HG03135 (cell line): ENCODE data around the gene ZNF410.
"Not testable (repeated sequence)": the region's sequence is repeated elsewhere in the genome, so short reads cannot be mapped to it uniquely, and the experiment has no call there.

Source experiments
- ATAC-seq: cut with Tn5 transposase; IDR thresholded peaks from one replicate; pipeline ENCODE4 v1.9.1; 2021; ENCODE audit warnings: mild to moderate bottlenecking, moderate library complexity; ENCODE audit not compliant: unreplicated experiment

The ZNF410 gene

DNA sequence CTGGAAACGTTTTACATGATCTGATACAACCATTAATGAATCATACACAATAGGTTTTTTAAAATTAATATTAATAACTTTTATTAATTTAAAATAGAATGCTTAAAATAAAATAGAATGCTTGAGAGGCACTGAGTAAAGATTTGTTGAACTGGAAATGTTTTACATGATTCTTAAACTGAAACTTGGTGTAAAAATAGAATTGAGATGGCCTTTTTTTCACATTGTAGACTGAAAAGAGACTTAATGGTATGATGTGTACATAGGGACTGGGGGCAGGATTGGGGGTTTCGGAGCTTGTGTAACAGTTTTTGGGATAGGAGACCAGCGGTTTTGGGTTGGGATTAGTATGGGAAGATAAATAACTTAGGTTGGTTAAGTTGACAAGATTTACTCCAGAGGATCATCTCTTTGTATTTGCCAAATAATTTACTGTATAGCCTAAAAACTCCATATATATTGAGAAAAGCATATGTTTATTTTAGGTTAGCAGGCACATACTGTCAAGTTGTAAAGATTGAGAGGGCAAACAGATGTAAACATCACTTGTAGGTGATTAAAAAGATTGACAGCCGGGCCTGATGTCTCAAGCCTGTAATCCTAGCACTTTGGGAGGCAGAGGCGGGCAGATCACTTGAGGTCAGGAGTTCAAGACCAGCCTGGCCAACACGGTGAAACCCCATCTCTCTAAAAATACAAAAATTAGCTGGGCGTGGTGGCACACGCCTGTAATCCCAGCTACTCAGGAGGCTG is 2.0 kb upstream of the ZNF410 start:
- no peak for ATAC-seq

- no peak for ATAC-seq
Measured at GRCh38 chr14:73887318-73887616, 608 bp downstream of the ZNF410 start.

- ATAC-seq = no peak
Measured at GRCh38 chr14:73887694-73888459, 1.2 kb downstream of the ZNF410 start.

- ATAC-seq = no peak
Measured at GRCh38 chr14:73888460-73888725, 1.7 kb downstream of the ZNF410 start.

DNA sequence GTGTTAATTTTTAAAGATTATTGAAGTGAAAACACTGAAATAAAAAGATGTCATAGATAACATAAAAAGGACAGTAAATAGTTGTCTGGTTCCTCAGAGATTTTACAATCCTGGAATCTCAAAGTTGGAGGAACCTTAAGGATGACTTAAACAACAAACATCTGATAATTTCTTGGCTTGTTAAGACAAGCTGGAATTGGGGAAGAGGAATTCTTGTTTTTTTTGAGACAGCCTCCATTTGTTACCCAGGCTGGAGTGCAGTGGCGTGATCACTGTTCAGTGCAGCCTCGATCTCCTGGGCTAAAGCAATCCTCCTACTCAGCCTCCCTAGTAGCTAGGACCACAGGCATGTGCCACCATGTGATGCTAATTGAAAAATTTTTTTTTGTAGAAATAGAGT is 2.3 kb downstream of the ZNF410 start:
- no peak for ATAC-seq

- no peak for ATAC-seq
Measured at GRCh38 chr14:73889376-73889775, 2.7 kb downstream of the ZNF410 start.

- not testable (repeated sequence) for ATAC-seq
Measured at GRCh38 chr14:73894180-73894687, 7.6 kb downstream of the ZNF410 start.

DNA sequence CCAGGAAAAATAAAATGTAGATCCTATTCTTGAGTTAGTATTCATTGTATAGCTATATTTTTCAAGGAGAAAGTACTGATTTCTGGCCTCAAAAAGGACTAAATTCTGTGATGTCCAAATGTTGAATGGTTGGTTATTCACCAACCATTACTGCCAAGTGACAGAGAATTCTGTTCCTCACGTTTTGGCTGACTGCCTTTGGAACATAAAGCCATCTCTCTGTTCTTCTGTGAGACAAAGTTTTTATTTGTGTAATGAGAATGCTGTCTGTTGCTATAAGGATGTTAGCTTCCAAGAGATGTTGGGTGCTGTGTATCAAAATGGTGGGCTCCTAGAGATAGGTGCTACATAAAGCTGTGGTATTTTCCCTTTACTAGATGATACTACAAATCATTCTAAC is 9.3 kb downstream of the ZNF410 start:
- no peak for ATAC-seq

DNA sequence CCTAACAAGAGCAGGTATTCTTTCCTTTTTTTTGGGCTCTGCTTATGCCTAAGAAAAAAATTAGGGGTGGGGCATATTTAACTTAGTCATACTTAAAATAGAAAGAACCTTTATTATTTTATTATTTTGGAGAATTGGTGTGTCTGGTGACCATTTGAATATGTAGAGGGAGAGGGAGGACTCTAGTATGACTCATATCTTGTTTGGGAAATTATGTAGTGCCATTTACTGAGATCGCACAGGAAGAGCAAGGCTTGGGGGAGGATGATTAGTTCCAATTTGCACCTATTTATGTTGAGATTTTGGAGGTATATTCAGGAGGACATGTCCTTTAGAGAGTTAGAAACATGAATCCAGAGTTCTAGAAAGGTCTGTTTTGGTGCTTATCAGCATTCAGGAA is 9.9 kb downstream of the ZNF410 start:
- ATAC-seq = no peak

GRCh38 chr14:73903028-73903427 is 16.4 kb downstream of the ZNF410 start:
- no peak for ATAC-seq

- no peak for ATAC-seq
Measured at GRCh38 chr14:73909681-73910080, 23.0 kb downstream of the ZNF410 start.

DNA sequence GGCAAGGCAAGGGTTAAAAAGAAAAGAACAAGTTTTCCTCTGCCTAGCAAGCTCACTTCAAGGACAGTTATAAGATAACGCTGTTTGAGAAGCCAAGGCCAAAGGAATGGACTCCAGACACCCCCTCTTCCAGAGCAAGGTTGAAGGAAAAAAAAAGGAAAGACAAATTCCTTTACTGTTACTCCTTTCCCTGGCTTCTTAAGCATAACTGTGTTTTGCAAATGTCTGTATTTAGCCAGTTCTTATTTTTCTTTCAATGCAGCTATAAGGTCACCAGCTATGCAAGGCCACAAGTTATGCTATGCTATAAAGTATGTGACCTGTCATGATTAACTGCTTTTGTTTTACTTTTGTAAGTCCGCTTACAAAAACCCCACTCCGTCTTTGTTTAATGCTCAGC is 26.6 kb downstream of the ZNF410 start:
- no peak for ATAC-seq

DNA sequence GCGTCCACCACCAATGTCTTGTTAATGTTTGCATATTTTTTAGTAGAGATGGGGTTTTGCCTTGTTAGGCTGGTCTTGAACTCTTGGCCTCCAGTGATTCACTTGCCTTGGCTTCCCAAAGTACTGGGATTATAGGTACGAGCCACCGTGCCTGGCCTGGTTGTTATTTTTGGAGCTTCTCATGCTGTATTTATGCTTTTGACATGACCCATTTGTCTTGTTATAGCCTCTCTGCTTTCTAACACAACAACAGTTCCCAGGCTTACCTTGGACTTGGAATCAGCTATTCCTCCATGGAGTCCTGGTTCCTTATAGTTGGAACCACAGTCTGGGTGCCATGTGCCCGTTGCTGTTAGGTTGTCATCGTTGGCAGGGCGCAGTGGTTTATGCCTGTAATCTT is 29.7 kb downstream of the ZNF410 start:
- no peak for ATAC-seq

GRCh38 chr14:73919457-73919856 is 32.8 kb downstream of the ZNF410 start:
- ATAC-seq = not testable (repeated sequence)

GRCh38 chr14:73924337-73924736 is 37.7 kb downstream of the ZNF410 start:
- ATAC-seq = no peak

DNA sequence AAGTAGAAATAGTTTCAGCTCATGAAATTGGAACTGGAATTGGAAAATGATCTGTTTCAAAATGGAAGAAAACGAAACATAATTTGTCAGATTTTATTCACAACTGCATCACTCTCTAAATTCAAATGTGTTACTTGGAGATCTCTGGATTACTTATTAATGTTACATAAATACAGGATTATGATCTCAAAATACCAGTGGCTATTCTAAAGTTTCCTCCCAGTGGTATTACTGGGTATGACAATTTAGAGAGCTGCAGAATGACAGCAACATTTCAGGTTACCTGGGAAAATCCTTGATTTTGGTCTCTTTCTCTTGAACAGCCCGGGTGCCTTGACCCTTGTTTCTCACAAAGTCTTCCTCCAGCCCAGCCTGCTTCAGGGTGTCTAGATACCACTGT is 49.0 kb downstream of the ZNF410 start:
- ATAC-seq = no peak

DNA sequence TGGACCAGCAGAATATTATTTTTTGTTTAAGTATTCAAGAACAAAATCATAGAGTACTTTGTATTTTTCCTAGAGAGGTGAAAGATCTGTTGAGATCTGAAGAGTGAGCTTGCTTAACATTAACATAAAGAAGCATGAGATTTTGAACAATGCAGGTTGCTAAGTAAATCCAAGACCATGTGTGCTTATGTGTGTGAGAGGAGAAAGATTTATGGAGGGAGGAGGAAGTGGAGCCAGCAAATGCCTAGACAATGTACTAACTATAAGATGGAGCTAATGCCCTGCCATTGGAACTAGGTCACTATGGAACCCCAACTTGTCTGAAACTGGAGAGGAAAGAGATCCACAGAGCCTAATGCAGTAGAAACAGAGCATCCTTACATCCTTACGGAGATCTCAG is 49.9 kb downstream of the ZNF410 start:
- ATAC-seq = no peak

DNA sequence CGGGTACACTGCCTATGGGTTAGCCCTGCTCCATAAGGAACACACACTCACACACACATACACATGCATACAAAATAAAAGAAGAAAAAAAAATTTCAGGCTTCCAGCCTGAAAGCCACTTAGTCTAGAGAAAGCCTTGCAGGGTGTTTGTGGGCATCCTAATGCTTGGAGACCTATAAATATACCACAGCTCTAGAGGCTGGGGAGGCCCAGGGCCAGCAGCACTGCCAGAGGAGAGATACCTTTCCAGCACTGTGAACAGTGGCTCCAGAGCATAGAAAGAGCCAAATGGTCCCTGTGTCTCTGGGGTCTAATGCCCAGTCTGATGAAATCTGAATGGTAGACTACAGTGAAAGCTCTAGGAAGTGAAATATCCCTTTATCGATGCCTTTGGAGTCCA is 50.4 kb downstream of the ZNF410 start:
- ATAC-seq = no peak

- ATAC-seq = no peak
Measured at GRCh38 chr14:73942180-73942579, 55.5 kb downstream of the ZNF410 start.

DNA sequence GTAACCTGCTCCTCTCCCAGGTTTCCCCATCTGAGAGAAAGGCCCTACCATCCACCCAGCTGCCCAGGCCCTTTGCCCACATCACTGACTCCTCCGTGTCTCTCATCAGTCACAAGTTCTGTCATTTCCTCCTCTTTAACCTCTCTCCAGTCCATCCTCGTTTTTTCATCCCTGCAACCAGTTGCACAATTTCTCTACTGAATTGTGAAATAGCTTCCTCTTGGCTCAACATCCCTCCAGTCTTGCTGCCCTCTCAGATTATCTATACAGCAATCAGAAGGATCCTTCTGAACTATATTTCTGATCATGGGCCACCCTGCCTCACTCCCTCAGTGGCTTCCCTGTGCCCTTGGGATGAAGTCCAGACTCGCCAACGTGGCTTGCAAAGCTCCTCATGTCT is 56.4 kb downstream of the ZNF410 start:
- no peak for ATAC-seq

DNA sequence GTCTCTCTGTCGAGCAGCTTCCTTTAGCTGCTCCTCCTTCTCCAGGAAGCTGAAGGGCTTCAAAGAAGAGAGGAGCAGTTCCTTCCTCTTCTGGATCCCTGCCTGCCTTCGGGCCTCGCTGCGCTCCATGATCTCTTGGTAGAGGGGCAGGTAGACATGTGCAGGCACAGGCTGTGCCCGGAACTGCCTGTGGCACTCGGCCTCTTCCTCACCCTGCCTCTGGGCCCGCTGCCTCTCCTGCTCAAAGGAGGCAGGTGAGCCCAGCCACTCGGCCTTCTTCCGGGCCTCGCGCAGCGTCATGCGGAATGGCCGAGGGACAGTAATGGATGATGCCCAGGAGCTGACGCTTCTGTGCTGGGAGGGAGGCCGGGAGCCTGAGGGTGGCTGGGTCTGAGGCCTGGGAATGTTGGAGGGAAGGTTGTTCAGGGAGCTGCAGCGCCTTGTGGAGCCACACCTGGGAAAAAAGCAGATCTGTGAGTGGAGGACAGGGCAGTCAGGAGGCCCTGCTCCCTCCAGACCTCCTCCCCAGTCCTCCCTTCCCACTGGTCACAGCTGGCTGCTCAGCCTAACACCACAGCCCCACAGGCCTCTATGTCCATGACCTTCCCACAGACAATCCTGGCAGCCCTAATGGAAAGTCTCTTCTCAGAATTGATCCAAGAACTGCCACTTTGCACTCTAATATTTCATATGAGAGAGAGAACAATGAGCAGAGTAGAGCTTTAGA is 57.9 kb downstream of the ZNF410 start:
- no peak for ATAC-seq

GRCh38 chr14:73945159-73945670 is 58.6 kb downstream of the ZNF410 start:
- ATAC-seq = no peak
